Neural progenitor cell (in vitro differentiated cells): Measurements from ENCODE around the gene IL4I1.

Source experiments
- EZH2 ChIP-seq: fragments of 200-600 bp; sonication (generic); IDR thresholded peaks from 2 replicates; pipeline ENCODE4 v1.6.1; 2017; ENCODE audit warnings: antibody characterized with exemption, mild to moderate bottlenecking, moderate library complexity
- EZH2phosphoT487 ChIP-seq: fragments of 200-600 bp; sonication (generic); IDR thresholded peaks from 2 replicates; pipeline ENCODE4 v1.6.1; 2017; ENCODE audit warnings: antibody characterized with exemption
- TF ChIP-seq, protein P1 (sequence below): fragments of 200-600 bp; sonication (generic); IDR thresholded peaks from 2 replicates; pipeline ENCODE4 v1.5.1; 2017; ENCODE audit warnings: antibody characterized with exemption, mild to moderate bottlenecking

DNA sequence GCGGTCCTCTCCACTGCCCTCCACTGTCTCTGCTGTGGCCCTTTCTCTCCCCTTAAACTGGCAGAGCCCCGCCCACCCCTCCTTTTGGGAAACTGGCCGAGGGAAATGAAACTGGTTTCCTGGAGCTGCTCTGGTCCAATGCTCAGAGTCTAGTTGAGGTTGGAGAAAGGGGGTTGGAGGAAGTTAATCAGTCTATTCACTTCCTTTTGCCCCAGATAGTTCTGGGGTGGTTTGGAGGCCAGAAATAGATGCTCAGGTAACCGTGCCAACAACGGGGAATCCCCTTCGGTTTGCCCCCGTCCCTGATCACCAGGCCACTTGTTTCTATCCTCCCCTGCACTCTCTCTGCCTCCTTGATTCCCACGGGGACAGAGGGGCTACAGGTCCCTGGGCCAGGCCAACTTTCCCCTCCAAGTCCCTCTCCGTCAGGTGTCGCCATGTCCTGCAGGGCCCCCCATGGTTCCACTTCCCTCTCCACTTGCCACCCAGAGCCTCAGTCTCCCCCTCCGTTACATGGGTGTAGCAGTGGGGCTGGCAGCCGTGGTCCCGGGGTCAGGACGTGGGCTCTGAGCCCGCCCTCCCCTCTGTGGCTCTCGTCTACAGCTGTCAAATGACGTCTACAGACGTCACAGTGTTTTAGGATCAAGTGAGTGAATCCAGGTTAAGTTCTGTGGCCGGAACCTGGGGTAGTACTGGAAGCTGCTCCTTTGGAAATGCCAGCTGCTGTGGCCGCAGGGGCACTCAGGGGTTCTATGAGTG lies at the start of gene IL4I1:
- TF ChIP-seq EZH2phosphoT487 (no peak), EZH2 (no peak)
- TF ChIP-seq, protein P1, sequence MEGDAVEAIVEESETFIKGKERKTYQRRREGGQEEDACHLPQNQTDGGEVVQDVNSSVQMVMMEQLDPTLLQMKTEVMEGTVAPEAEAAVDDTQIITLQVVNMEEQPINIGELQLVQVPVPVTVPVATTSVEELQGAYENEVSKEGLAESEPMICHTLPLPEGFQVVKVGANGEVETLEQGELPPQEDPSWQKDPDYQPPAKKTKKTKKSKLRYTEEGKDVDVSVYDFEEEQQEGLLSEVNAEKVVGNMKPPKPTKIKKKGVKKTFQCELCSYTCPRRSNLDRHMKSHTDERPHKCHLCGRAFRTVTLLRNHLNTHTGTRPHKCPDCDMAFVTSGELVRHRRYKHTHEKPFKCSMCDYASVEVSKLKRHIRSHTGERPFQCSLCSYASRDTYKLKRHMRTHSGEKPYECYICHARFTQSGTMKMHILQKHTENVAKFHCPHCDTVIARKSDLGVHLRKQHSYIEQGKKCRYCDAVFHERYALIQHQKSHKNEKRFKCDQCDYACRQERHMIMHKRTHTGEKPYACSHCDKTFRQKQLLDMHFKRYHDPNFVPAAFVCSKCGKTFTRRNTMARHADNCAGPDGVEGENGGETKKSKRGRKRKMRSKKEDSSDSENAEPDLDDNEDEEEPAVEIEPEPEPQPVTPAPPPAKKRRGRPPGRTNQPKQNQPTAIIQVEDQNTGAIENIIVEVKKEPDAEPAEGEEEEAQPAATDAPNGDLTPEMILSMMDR, result no peak
